Right lobe of liver (tissue), 6 donors: ENCODE measurements around the gene PIK3R3. TPM values are rescaled to one million over a fixed set of nuclear protein-coding genes. Genes with fewer than 3 reads are reported as not detected.

Experiments used
- ATAC-seq, 4 donors: fragments of 200-7000 bp; cut with Tn5 transposase; one replicate each; pipeline ENCODE4 v1.9.1; 2020; ENCODE audit warnings: mild to moderate bottlenecking in 4 of 4, moderate library complexity in 4 of 4
- DNase-seq, 3 donors: peaks; one replicate each; pipeline ENCODE4 v3.0.0-alpha.2; 2020
- H3K27ac ChIP-seq, 3 donors: fragments of 200-600 bp; one replicate each; pipeline ENCODE4 v1.8.0; 2022
- H3K27me3 ChIP-seq, 2 donors: fragments of 200-600 bp; one replicate each; pipeline ENCODE4 v1.8.0; 2022
- H3K36me3 ChIP-seq, 4 donors: fragments of 200-600 bp; sonication (generic) in 1 of 4; one replicate each; pipeline versions ENCODE4 v1.5.1 to v1.8.0; 2017 to 2022; ENCODE audit warnings: control low read depth in 1 of 4
- H3K4me1 ChIP-seq, 4 donors: fragments of 200-600 bp; sonication (generic) in 1 of 4; one replicate each; pipeline versions ENCODE4 v1.5.1 to v1.8.0; 2017 to 2022; ENCODE audit warnings: control low read depth in 1 of 4
- H3K4me3 ChIP-seq, 3 donors: fragments of 200-600 bp; one replicate each; pipeline ENCODE4 v1.8.0; 2022
- H3K9me3 ChIP-seq, 4 donors: fragments of 200-600 bp; sonication (generic) in 1 of 4; one replicate each; pipeline versions ENCODE4 v1.5.1 to v1.8.0; 2017 to 2022; ENCODE audit warnings: control low read depth in 1 of 4
- CTCF ChIP-seq, 4 donors: fragments of 200-600 bp in 3 of 4; fragments of 450-650 bp in 1 of 4; IDR thresholded peaks; one replicate each; pipeline versions ENCODE4 v1.5.1 to v1.8.0; 2016 to 2022; ENCODE audit warnings: antibody characterized with exemption in 4 of 4, mild to moderate bottlenecking in 2 of 4
- POLR2A ChIP-seq: fragments of 450-650 bp; IDR thresholded peaks from one replicate; pipeline ENCODE4 v1.6.1; 2017; ENCODE audit warnings: antibody characterized with exemption, mild to moderate bottlenecking
- WGBS: methylation state at CpG from one replicate; pipeline ENCODE4 v1.1.6; 2018; ENCODE audit warnings: low coverage, low lambda C conversion rate; ENCODE audit not compliant: insufficient coverage; ENCODE audit errors: missing lambda C conversion rate; 5-methylcytosine and 5-hydroxymethylcytosine counted together
- intact Hi-C, 2 donors: fragments of 100-400 bp; cut with DNase I; formaldehyde crosslinking; loops; one replicate each; pipeline versions ENCODE4 v1.11.2 to v1.14.1; 2022
- total RNA-seq, 6 experiments: library from RNA; depleted of rRNA in 2 of 6; stranded (reverse); fragments of >200 nt in 2 of 6; fragmentation: NEBNext Ultra II Directional in 3 of 6; extraction: Animal tissue kit (Norgen Biotek cat#: 25700) in 3 of 6; gene quantifications; one replicate each; pipeline versions ENCODE4 v1.1.0 to v1.2.4, GENCODE V29; 2016 to 2023
- donor health status: DM: no; HTN: yes; CAD: no.
- donor health status: DM: no; HTN: no; CAD: no.
- donor health status: DM: no; HTN: no; CAD: no.
- donor health status: DM: no; HTN: yes; CAD: no.
- donor health status: DM: no; HTN: yes; CAD: no.

Gene PIK3R3
- total RNA-seq, 6 experiments from 2014 or later = 2.0 to 4.3 (median 2.8) TPM

- Histone ChIP-seq H3K4me1 (no peaks in the 10 kb centered on the region), H3K27me3 (no peaks in the 10 kb centered on the region), H3K9me3 (no peaks in the 10 kb centered on the region), H3K27ac (no peak overlapping the region), H3K4me3 (no peak overlapping the region), H3K36me3 (no peaks in the 10 kb centered on the region)
- TF ChIP-seq POLR2A (no peak), CTCF (IDR thresholded peaks at IDR 0.05) (no peak)
- no peak for DNase-seq
- intact Hi-C loops = no loop called here
- no peak for ATAC-seq
Measured at GRCh38 chr1:46083579-46083978, 48.9 kb downstream of the PIK3R3 start.

- no peak for DNase-seq
- Histone ChIP-seq H3K27ac (no peak overlapping the region), H3K27me3 (no peaks in the 10 kb centered on the region), H3K4me3 (no peak overlapping the region), H3K36me3 (no peaks in the 10 kb centered on the region), H3K9me3 (no peaks in the 10 kb centered on the region), H3K4me1 (no peaks in the 10 kb centered on the region)
- intact Hi-C loops = no loop called here
- TF ChIP-seq POLR2A (no peak), CTCF (IDR thresholded peaks at IDR 0.05) (no peak)
- 54% methylated on average over 1 of the region's 1 CpG for WGBS
- ATAC-seq = peak in 3 of 4 donors; percentile 35 to 63 (median 57)
Measured at GRCh38 chr1:46081619-46082018, 50.8 kb downstream of the PIK3R3 start.

- Histone ChIP-seq H3K4me1 (no peaks in the 10 kb centered on the region), H3K36me3 (no peaks in the 10 kb centered on the region), H3K27me3 (no peaks in the 10 kb centered on the region), H3K4me3 (no peak overlapping the region), H3K27ac (no peak overlapping the region), H3K9me3 (no peaks in the 10 kb centered on the region)
- no peak for DNase-seq
- WGBS = 71% methylated on average over 6 of the region's 7 CpGs
- no peak for TF ChIP-seq CTCF (IDR thresholded peaks at IDR 0.05)
- no peak for TF ChIP-seq POLR2A
- intact Hi-C loops = no loop called here
- peak in 2 of 4 donors; percentile 35 to 48 for ATAC-seq
Measured at GRCh38 chr1:46081206-46081605, 51.2 kb downstream of the PIK3R3 start.

GRCh38 chr1:46080257-46080656 lies 52.2 kb downstream of the PIK3R3 start:
- DNase-seq (no peak), ATAC-seq (no peak)
- Histone ChIP-seq H3K27me3 (no peaks in the 10 kb centered on the region), H3K36me3 (no peaks in the 10 kb centered on the region), H3K4me3 (no peak overlapping the region), H3K27ac (no peak overlapping the region), H3K9me3 (no peaks in the 10 kb centered on the region), H3K4me1 (no peaks in the 10 kb centered on the region)
- TF ChIP-seq POLR2A (no peak), CTCF (IDR thresholded peaks at IDR 0.05) (no peak)
- 75% methylated on average over 2 of the region's 3 CpGs for WGBS
- intact Hi-C loops = no loop called here

GRCh38 chr1:46077644-46078043 lies 54.8 kb downstream of the PIK3R3 start:
- no peak overlapping the region for H3K4me3 ChIP-seq
- no peak overlapping the region for H3K27ac ChIP-seq
- intact Hi-C loops = no loop called here
- ATAC-seq (no peak), DNase-seq (no peak)
- no peaks in the 10 kb centered on the region for H3K36me3 ChIP-seq
- H3K9me3 ChIP-seq = no peaks in the 10 kb centered on the region
- no peak for TF ChIP-seq POLR2A
- TF ChIP-seq CTCF (IDR thresholded peaks at IDR 0.05) = no peak
- 94% methylated on average over 4 of the region's 4 CpGs for WGBS
- no peaks in the 10 kb centered on the region for H3K27me3 ChIP-seq
- H3K4me1 ChIP-seq = no peaks in the 10 kb centered on the region
